GM12864 (cell line): ENCODE measurements around the gene ZBTB22.
"Not testable (repeated sequence)": the region's sequence is repeated elsewhere in the genome, so short reads cannot be mapped to it uniquely, and the experiment has no call there.

Source experiments
- DNase-seq: peaks from one replicate; pipeline ENCODE4 v3.0.0-alpha.2; 2011; ENCODE audit warnings: low read depth
- H3K4me3 ChIP-seq: 2 replicates; pipeline ENCODE4 v1.5.1; 2011; ENCODE audit warnings: mild to moderate bottlenecking, low read depth, low read length, control low read depth
- TF ChIP-seq, protein P1 (sequence below): IDR thresholded peaks from 2 replicates; pipeline ENCODE4 v1.5.1; 2011; ENCODE audit warnings: low read depth, mild to moderate bottlenecking, moderate library complexity, low read length, control low read depth, inconsistent platforms; ENCODE audit errors: missing control alignments

Gene ZBTB22

DNA sequence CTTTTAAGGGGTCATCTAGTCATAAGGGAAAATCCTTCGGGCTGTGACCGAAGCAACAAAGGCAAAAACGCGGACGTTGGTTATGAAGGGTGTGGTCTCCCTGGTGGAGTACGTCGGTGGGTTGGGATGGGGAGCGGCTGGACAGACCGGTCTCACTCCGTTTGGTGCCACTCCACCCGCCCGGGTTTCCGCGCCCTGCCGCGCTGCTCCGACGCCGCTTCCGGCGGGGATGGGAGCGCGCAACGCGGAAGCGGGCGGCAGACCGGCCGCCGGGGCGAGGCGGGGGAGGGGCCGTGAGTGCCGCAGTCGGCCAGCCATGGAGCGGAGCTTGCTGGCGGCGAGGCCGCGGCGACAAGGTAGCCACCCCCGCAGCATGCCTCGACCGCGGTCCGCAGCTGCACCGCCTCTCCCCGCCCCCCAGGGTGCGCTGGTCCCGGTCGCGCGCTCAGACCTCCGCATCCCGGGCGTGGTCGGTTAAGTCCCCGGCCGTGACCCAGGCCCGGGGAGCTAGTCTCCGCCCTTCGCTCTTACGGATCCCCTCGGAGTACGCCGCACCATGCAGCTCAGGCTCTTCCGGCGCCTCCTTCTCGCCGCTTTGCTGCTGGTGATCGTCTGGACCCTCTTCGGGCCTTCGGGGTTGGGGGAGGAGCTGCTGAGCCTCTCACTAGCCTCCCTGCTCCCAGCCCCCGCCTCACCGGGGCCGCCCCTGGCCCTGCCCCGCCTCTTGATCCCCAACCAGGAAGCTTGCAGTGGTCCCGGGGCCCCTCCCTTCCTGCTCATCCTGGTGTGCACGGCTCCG lies 40.5 kb downstream of the ZBTB22 start, which contains the start of gene B3GALT4:
B3GALT4 (plus strand) TSS at position 260 of the 799 bp plus-strand sequence; CDS start at position 557, 297 bp downstream.
- H3K4me3 ChIP-seq: peak within 1 kb of the TSS; percentile 84
- TF ChIP-seq, protein P1, sequence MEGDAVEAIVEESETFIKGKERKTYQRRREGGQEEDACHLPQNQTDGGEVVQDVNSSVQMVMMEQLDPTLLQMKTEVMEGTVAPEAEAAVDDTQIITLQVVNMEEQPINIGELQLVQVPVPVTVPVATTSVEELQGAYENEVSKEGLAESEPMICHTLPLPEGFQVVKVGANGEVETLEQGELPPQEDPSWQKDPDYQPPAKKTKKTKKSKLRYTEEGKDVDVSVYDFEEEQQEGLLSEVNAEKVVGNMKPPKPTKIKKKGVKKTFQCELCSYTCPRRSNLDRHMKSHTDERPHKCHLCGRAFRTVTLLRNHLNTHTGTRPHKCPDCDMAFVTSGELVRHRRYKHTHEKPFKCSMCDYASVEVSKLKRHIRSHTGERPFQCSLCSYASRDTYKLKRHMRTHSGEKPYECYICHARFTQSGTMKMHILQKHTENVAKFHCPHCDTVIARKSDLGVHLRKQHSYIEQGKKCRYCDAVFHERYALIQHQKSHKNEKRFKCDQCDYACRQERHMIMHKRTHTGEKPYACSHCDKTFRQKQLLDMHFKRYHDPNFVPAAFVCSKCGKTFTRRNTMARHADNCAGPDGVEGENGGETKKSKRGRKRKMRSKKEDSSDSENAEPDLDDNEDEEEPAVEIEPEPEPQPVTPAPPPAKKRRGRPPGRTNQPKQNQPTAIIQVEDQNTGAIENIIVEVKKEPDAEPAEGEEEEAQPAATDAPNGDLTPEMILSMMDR: peak; percentile 60
- DNase-seq: peak; percentile 52

DNA sequence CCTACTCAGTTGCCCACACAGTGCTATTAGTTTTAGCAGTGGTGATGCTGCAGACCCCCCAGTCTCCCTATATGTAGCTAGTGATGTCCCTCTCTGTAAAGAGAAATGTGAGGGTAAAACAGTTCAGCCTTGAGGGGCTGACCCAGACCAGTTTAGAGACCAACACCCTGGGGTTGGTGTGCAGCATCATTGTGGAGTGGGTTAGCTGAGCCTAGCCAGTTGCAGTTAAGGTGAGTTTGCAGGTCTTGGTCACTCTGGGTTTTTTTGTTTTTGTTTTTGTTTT lies 41.0 kb downstream of the ZBTB22 start:
- peak overlapping the region; percentile 84 for H3K4me3 ChIP-seq
- DNase-seq: no peak
- TF ChIP-seq, protein P1: no peak

DNA sequence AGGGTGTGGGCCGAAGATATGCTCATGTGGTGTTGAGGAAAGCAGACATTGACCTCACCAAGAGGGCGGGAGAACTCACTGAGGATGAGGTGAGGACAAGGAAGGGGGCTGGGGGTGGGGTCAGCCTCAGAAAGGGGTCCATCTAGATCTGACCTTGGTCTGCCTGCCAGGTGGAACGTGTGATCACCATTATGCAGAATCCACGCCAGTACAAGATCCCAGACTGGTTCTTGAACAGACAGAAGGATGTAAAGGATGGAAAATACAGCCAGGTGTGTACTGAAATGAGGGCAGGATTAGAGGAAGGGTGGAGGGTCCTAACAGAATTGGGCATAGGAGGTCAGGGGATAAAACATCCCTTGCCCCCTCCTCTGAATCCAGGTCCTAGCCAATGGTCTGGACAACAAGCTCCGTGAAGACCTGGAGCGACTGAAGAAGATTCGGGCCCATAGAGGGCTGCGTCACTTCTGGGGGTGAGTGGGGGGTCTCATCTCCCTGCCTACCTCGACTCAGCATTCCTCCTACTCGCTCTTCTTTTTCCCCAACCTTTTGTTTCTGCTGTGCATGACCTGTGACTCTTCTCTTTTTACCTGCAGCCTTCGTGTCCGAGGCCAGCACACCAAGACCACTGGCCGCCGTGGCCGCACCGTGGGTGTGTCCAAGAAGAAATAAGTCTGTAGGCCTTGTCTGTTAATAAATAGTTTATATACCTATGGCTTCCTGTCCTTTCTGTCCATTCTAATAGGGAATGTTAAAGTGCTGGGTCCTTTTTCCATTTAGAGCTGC lies 41.6 kb downstream of the ZBTB22 start:
- peak overlapping the region; percentile 84 for H3K4me3 ChIP-seq
- not testable (repeated sequence) for DNase-seq

DNA sequence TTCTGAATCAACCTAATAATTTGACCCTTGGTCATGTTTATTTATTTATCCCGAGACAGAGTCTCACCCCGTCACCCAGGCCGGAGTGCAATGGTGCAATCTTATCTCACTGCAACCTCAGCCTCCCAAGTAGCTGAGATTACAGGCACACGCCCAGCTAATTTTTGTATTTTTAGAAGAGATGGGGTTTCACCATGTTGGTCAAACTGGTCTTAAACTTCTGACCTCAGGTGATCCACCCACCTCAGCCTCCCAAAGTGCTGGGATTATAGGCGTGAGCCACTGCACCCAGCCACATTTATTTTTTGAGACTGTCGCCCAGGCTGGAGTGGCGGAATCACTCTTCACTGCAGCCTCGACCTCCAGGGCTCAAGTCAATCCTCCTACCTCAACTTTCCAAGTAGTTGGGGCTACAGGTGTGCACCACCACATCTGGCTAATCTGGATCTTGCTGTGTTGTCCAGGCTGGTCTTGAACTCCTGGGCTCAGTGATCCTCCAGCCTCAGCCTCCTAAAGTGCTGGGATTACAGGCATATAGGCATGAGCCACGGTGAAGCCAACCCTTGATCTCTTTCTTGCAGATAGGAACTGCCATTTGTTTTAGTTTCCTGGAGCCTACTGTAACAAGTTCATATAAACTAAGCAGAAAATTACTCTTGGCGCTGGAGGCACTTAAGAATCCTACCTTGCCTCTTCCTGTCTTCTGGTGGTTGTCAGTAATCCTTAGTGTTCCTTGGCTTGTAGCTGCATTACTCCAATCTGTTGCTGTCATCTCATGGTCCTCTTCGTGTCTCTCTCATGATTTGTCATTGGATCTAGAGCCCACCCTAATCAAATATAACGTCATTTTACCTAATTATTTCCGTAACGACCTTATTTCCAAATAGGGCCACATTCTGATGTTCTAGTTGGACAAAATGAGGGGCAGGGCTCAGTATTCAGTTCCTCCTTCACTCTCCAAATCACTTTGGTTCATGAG lies 43.3 kb downstream of the ZBTB22 start:
- DNase-seq: no peak
- H3K4me3 ChIP-seq: peak overlapping the region; percentile 84
- TF ChIP-seq, protein P1: no peak

DNA sequence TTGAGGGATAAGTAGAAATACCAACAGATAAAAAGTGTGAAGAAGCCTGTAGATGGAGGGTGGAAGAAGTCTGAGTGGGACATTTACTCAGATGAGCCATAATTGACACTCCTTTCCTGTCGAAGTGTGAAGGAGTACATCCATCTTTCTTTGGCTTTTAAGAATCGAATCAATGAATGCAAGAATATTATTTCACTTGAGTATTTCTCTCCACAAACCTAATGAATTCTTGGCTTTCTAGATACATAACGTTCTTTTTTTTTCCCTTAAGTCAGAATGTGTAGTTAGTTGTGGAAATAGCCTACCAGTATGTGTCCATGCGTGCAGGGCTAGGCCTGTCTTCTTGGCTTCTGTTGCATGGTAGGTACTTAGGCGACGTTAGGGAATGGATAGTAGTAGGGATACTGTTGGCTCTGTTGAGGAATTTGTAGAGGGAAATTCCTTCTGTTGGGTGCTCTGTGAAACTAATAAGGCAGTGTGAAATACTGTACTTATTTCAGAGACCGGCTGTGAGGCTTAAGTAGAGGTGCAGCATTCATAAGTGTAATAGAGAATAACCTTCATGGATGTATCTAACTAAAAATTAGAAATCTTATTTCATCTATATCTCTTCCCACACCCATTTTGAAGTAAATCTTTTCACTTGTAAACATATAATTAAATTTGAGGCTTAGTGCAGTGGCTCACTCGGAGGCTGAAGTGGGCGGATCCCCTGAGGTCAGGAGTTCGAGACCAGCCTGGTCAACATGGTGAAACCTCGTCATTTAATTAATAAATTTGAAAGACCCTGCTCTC lies 44.2 kb downstream of the ZBTB22 start:
- TF ChIP-seq, protein P1: no peak
- no peak for DNase-seq
- H3K4me3 ChIP-seq: peak overlapping the region; percentile 84

DNA sequence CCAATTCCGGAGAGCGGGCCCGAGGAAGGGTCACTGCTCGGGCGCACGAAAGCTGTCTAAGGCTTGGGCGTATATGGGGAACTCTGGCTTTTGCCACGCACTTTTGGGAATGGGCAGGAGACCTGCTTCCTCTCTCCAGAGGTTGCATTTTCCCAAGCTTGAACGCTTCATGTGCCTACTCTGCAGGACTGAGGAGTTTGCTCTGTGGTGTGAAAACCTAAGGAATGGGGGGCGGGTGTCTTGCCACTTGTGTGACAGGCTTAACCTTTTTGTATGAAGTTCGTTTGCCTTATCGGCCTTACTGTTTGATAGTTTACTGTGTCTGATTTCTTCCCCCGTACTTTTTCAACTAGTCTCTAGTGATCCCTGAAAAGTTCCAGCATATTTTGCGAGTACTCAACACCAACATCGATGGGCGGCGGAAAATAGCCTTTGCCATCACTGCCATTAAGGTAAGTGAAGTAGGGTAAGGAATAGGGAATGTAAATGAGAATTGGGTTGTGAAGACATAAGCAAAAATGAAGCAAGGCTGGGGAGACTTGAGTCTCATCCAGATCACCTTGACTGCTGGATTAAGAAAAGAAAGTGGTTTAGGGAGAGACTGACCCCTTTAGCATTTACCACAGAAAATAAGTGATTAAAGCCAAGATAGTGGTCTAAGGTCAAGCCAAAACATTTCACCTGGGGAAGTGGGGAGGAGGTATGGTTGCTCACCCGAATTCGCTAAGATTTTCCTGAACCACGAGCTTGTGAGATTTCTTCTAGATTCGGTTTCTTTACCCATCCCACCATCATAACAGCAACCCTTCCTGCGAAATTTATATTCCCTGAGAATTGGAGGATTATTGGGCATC lies 45.0 kb downstream of the ZBTB22 start:
- TF ChIP-seq, protein P1: no peak
- DNase-seq: no peak
- peak overlapping the region; percentile 84 for H3K4me3 ChIP-seq
